ENCODE results near the gene GNA14.

- TF ChIP-seq POLR2AphosphoS5 (IDR thresholded peaks at IDR 0.05) = no peak
- TF ChIP-seq TAF1 (IDR thresholded peaks at IDR 0.05; ENCODE audit: low read depth) = no peak
- TF ChIP-seq, protein P1, sequence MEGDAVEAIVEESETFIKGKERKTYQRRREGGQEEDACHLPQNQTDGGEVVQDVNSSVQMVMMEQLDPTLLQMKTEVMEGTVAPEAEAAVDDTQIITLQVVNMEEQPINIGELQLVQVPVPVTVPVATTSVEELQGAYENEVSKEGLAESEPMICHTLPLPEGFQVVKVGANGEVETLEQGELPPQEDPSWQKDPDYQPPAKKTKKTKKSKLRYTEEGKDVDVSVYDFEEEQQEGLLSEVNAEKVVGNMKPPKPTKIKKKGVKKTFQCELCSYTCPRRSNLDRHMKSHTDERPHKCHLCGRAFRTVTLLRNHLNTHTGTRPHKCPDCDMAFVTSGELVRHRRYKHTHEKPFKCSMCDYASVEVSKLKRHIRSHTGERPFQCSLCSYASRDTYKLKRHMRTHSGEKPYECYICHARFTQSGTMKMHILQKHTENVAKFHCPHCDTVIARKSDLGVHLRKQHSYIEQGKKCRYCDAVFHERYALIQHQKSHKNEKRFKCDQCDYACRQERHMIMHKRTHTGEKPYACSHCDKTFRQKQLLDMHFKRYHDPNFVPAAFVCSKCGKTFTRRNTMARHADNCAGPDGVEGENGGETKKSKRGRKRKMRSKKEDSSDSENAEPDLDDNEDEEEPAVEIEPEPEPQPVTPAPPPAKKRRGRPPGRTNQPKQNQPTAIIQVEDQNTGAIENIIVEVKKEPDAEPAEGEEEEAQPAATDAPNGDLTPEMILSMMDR (IDR thresholded peaks at IDR 0.05; ENCODE audit: poor library complexity, severe bottlenecking) = no peak
- no peak for TF ChIP-seq MXI1 (conservative IDR thresholded peaks at IDR 0.05; ENCODE audit: poor library complexity, severe bottlenecking)
Measured at GRCh38 chr9:77597057-77597456, 51.1 kb downstream of the GNA14 start.
